HCT116 (cell line): ENCODE data around the gene LBR. TPM values are rescaled to one million over a fixed set of nuclear protein-coding genes. Genes with fewer than 3 reads are reported as not detected.

Experiments used
- ATAC-seq: fragments of 200-7000 bp; cut with Tn5 transposase; 2 replicates; pipeline ENCODE4 v1.9.1; 2020; ENCODE audit warnings: mild to moderate bottlenecking, moderate library complexity
- BruUV-seq: library from RNA; stranded (reverse); fragments of 400-500 nt; replicated peaks from 2 replicates; lab custom pipeline; 2021; lab: Mats Ljungman, UMichigan
- CTCF ChIA-PET: fragments of 300-600 bp; sonication (Branson Sonifier 250); formaldehyde crosslinking; loops from one replicate; lab custom pipeline; 2021; ENCODE audit warnings: antibody characterized with exemption; lab: Charles Lee
- POLR2A ChIA-PET: fragments of 300-600, 350-600 bp; sonication (Branson Sonifier 250); formaldehyde crosslinking; loops from one replicate; lab custom pipeline; 2021; ENCODE audit warnings: antibody characterized with exemption; lab: Charles Lee
- RAD21 ChIA-PET, 2 experiments: fragments of 300-600 bp; sonication (Branson Sonifier 250); formaldehyde crosslinking; loops; one replicate each; lab custom pipeline; 2023; ENCODE audit warnings: low total read pairs in 2 of 2; ENCODE audit not compliant: uncharacterized antibody in 2 of 2, unreplicated experiment in 2 of 2, low non-redundant PET in 1 of 2; lab: Charles Lee
- DNase-seq: peaks from one replicate; pipeline ENCODE4 v3.0.0-alpha.2; 2010; ENCODE audit warnings: low read depth, low spot score
- H2AFZ ChIP-seq: fragments of 200-600 bp; shearing (Covaris generic), sonication (generic); 2 replicates; pipeline ENCODE4 v1.6.1; 2017; ENCODE audit warnings: low read depth, mixed run types, mixed read lengths, antibody characterized with exemption, low read length; ENCODE audit not compliant: poor library complexity, severe bottlenecking
- H3K27ac ChIP-seq: 2 replicates; pipeline ENCODE4 v1.5.1; 2012; ENCODE audit warnings: low read depth, low read length
- H3K27me3 ChIP-seq: fragments of 200-600 bp; sonication (generic); 2 replicates; pipeline ENCODE4 v1.6.1; 2016; ENCODE audit warnings: mixed run types, low read length, mixed read lengths; ENCODE audit not compliant: insufficient read depth
- H3K36me3 ChIP-seq, 2 experiments: fragments of 200-500 bp in 1 of 2; fragments of 200-600 bp in 1 of 2; sonication (Bioruptor generic) in 1 of 2; sonication (generic) in 1 of 2; 2 replicates each; pipeline versions ENCODE4 v1.5.1 to v1.6.1; 2014 to 2016; ENCODE audit warnings: low read length in 2 of 2, inconsistent platforms in 1 of 2, mixed read lengths in 1 of 2, mixed run types in 1 of 2; ENCODE audit not compliant: insufficient read depth in 2 of 2, control insufficient read depth in 1 of 2
- H3K4me1 ChIP-seq, 2 experiments: fragments of 200-600 bp in 1 of 2; sonication (generic) in 1 of 2; 2 replicates each; pipeline versions ENCODE4 v1.5.1 to v1.6.1; 2012 to 2017; ENCODE audit warnings: low read length in 2 of 2, inconsistent platforms in 1 of 2, mild to moderate bottlenecking in 1 of 2, mixed read lengths in 1 of 2, mixed run types in 1 of 2, moderate library complexity in 1 of 2; ENCODE audit not compliant: insufficient read depth in 2 of 2, control insufficient read depth in 1 of 2
- H3K4me2 ChIP-seq: fragments of 200-600 bp; sonication (generic); 2 replicates; pipeline ENCODE4 v1.6.1; 2017; ENCODE audit warnings: mixed run types, low read length, mixed read lengths
- H3K4me3 ChIP-seq, 2 experiments: fragments of 200-600 bp in 1 of 2; sonication (generic) in 1 of 2; replicated peaks in 1 of 2; 2 replicates each; pipeline ENCODE4 v1.5.1; 2011 to 2016; ENCODE audit warnings: low read length in 2 of 2, control low read depth in 1 of 2, low read depth in 1 of 2, mild to moderate bottlenecking in 1 of 2, mixed read lengths in 1 of 2, mixed run types in 1 of 2
- H3K79me2 ChIP-seq: fragments of 200-600 bp; sonication (generic); 2 replicates; pipeline ENCODE4 v1.6.1; 2017; ENCODE audit warnings: mild to moderate bottlenecking, mixed run types, low read length, moderate library complexity, mixed read lengths; ENCODE audit not compliant: insufficient read depth
- H3K9ac ChIP-seq: fragments of 200-600 bp; sonication (generic); 2 replicates; pipeline ENCODE4 v1.6.1; 2016; ENCODE audit warnings: low read length, mixed read lengths
- H3K9me2 ChIP-seq: fragments of 200-600 bp; sonication (generic), shearing (Covaris generic); 2 replicates; pipeline ENCODE4 v1.6.1; 2017; ENCODE audit warnings: mixed run types, mild to moderate bottlenecking, moderate library complexity; ENCODE audit not compliant: insufficient read depth
- H3K9me3 ChIP-seq, 2 experiments: fragments of 200-500 bp in 1 of 2; fragments of 200-600 bp in 1 of 2; sonication (Bioruptor generic) in 1 of 2; sonication (generic) in 1 of 2; 2 replicates each; pipeline ENCODE4 v1.6.1; 2014 to 2017; ENCODE audit warnings: low read length in 2 of 2, mixed read lengths in 2 of 2, inconsistent platforms in 1 of 2, low read depth in 1 of 2, mild to moderate bottlenecking in 1 of 2, mixed run types in 1 of 2, moderate library complexity in 1 of 2; ENCODE audit not compliant: control insufficient read depth in 1 of 2, insufficient read depth in 1 of 2
- H4K20me1 ChIP-seq: fragments of 200-600 bp; sonication (generic), shearing (Covaris generic); 2 replicates; pipeline ENCODE4 v1.6.1; 2017; ENCODE audit warnings: mixed run types, mild to moderate bottlenecking, moderate library complexity; ENCODE audit not compliant: insufficient read depth
- CEBPB ChIP-seq: IDR thresholded peaks from 2 replicates; pipeline ENCODE4 v1.6.1; 2012; ENCODE audit warnings: low read depth
- POLR2A ChIP-seq: IDR thresholded peaks from 2 replicates; pipeline ENCODE4 v1.7.0; 2011; ENCODE audit warnings: borderline replicate concordance; ENCODE audit not compliant: insufficient read depth, insufficient read length; ENCODE audit errors: extremely low read depth
- ZNF274 ChIP-seq: fragments of 200-500 bp; sonication (Bioruptor generic); IDR thresholded peaks from 2 replicates; pipeline ENCODE4 v1.6.1; 2014; ENCODE audit warnings: mild to moderate bottlenecking, low read depth, low read length, inconsistent platforms
- intact Hi-C: fragments of 100-400 bp; cut with micrococcal nuclease; formaldehyde crosslinking; loops from 2 replicates; pipeline ENCODE4 v1.10.0; 2022
- total RNA-seq: library from RNA; stranded (reverse); gene quantifications from one replicate; pipeline ENCODE4 v1.2.1, GENCODE V29; 2021; ENCODE audit not compliant: unreplicated experiment
- TF ChIP-seq, protein P1 (sequence below), 3 experiments: fragments of 200-600 bp in 1 of 3; sonication (generic) in 1 of 3; IDR thresholded peaks in 2 of 3; conservative IDR thresholded peaks in 1 of 3; 2 replicates each; pipeline ENCODE4 v1.5.1; 2012 to 2017; ENCODE audit warnings: low read depth in 2 of 3, low read length in 2 of 3, antibody characterized with exemption in 1 of 3, borderline replicate concordance in 1 of 3, control low read depth in 1 of 3, mild to moderate bottlenecking in 1 of 3, mixed read lengths in 1 of 3, mixed run types in 1 of 3, moderate library complexity in 1 of 3; ENCODE audit not compliant: insufficient read depth in 1 of 3
- TF ChIP-seq, protein P2 (sequence below): IDR thresholded peaks from 2 replicates; pipeline ENCODE4 v1.6.1; 2012; ENCODE audit warnings: low read depth

The LBR gene
- total RNA-seq, 1 experiment from 2014 or later = 97.4 TPM

DNA sequence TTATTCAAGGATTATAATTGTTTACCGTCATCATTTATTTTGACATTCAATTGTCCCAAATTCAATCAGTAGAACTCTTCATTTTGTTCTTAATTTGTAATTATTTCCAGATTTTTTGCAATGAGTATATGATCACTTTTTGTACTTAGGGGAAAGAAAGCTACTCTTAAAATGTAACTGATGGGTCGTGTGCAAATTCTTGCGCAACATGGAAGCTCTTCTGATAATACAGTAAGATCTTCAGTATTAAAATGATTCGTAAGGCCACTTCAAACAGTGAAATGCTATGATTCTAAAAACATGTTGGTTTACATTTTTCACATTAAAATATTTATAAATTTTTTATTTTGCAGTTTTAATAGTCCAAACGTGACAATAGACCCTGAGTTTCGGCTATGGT is 63.4 kb downstream of the LBR start:
- ATAC-seq (no peak), DNase-seq (no peak)
- intact Hi-C loops = no loop called here
- Histone ChIP-seq H3K27me3 (no peaks in the 10 kb centered on the region), H3K4me1 (no peaks in the 10 kb centered on the region), H3K27ac (no peak overlapping the region), H3K9ac (no peak overlapping the region), H4K20me1 (no peaks in the 10 kb centered on the region), H3K9me3 (no peaks in the 10 kb centered on the region), H3K79me2 (no peaks in the 10 kb centered on the region), H3K9me2 (no peaks in the 10 kb centered on the region), H3K4me3 (no peak overlapping the region), H3K4me2 (no peak overlapping the region), H3K36me3 (no peaks in the 10 kb centered on the region), H2AFZ (no peak overlapping the region)
- TF ChIP-seq, protein P1, sequence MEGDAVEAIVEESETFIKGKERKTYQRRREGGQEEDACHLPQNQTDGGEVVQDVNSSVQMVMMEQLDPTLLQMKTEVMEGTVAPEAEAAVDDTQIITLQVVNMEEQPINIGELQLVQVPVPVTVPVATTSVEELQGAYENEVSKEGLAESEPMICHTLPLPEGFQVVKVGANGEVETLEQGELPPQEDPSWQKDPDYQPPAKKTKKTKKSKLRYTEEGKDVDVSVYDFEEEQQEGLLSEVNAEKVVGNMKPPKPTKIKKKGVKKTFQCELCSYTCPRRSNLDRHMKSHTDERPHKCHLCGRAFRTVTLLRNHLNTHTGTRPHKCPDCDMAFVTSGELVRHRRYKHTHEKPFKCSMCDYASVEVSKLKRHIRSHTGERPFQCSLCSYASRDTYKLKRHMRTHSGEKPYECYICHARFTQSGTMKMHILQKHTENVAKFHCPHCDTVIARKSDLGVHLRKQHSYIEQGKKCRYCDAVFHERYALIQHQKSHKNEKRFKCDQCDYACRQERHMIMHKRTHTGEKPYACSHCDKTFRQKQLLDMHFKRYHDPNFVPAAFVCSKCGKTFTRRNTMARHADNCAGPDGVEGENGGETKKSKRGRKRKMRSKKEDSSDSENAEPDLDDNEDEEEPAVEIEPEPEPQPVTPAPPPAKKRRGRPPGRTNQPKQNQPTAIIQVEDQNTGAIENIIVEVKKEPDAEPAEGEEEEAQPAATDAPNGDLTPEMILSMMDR (IDR thresholded peaks at IDR 0.05 in 2 of 3, conservative IDR thresholded peaks at IDR 0.05 in 1 of 3; ENCODE audit: borderline replicate concordance in 1 of 3, insufficient read depth in 1 of 3, low read depth in 2 of 3, low read length in 2 of 3) = no peak
- TF ChIP-seq ZNF274 (no peak), CEBPB (peak; percentile 12; the same call in 1 of the 2 replicates), POLR2A (no peak)
- TF ChIP-seq, protein P2, sequence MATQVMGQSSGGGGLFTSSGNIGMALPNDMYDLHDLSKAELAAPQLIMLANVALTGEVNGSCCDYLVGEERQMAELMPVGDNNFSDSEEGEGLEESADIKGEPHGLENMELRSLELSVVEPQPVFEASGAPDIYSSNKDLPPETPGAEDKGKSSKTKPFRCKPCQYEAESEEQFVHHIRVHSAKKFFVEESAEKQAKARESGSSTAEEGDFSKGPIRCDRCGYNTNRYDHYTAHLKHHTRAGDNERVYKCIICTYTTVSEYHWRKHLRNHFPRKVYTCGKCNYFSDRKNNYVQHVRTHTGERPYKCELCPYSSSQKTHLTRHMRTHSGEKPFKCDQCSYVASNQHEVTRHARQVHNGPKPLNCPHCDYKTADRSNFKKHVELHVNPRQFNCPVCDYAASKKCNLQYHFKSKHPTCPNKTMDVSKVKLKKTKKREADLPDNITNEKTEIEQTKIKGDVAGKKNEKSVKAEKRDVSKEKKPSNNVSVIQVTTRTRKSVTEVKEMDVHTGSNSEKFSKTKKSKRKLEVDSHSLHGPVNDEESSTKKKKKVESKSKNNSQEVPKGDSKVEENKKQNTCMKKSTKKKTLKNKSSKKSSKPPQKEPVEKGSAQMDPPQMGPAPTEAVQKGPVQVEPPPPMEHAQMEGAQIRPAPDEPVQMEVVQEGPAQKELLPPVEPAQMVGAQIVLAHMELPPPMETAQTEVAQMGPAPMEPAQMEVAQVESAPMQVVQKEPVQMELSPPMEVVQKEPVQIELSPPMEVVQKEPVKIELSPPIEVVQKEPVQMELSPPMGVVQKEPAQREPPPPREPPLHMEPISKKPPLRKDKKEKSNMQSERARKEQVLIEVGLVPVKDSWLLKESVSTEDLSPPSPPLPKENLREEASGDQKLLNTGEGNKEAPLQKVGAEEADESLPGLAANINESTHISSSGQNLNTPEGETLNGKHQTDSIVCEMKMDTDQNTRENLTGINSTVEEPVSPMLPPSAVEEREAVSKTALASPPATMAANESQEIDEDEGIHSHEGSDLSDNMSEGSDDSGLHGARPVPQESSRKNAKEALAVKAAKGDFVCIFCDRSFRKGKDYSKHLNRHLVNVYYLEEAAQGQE = no peak
- POLR2A ChIA-PET = no interaction called here
- RAD21 ChIA-PET = no interaction called here
- CTCF ChIA-PET = no interaction called here
- BruUV-seq = no TSS peak
